HL-60 (cell line): ENCODE results near the gene DEFB113.

Experiments used
- DNase-seq, 2 experiments: peaks; one replicate each; pipeline ENCODE4 v3.0.0-alpha.2; 2010 to 2020; ENCODE audit warnings: low read depth in 1 of 2, low spot score in 1 of 2
- H3K27ac ChIP-seq: fragments of 250-450 bp; sonication (Bioruptor Pico); replicated peaks from 2 replicates; pipeline ENCODE4 v1.5.1; 2020; ENCODE audit warnings: mild to moderate bottlenecking, moderate library complexity
- H3K27me3 ChIP-seq: fragments of 250-450 bp; sonication (Bioruptor Pico); 2 replicates; pipeline ENCODE4 v1.5.1; 2021; ENCODE audit warnings: mild to moderate bottlenecking, moderate library complexity; ENCODE audit not compliant: insufficient read depth, poor library complexity, severe bottlenecking
- H3K4me3 ChIP-seq: replicated peaks from 2 replicates; pipeline ENCODE4 v1.5.1; 2011; ENCODE audit warnings: mild to moderate bottlenecking, control low read depth, low read length; ENCODE audit not compliant: insufficient read depth
- GABPA ChIP-seq: IDR thresholded peaks from 2 replicates; pipeline ENCODE4 v1.6.1; 2012; ENCODE audit warnings: low read depth
- POLR2AphosphoS5 ChIP-seq: IDR thresholded peaks from 2 replicates; pipeline ENCODE4 v1.6.1; 2012; ENCODE audit warnings: low read depth
- SPI1 ChIP-seq: IDR thresholded peaks from 2 replicates; pipeline ENCODE4 v1.6.1; 2012; ENCODE audit warnings: low read depth, mild to moderate bottlenecking, borderline replicate concordance
- TF ChIP-seq, protein P1 (sequence below): IDR thresholded peaks from 2 replicates; pipeline ENCODE4 v1.6.1; 2012; ENCODE audit warnings: low read depth; ENCODE audit not compliant: insufficient replicate concordance
- TF ChIP-seq, protein P2 (sequence below): IDR thresholded peaks from one replicate; pipeline ENCODE4 v1.5.1; 2011; ENCODE audit warnings: low read length, control low read depth, inconsistent platforms; ENCODE audit not compliant: insufficient read depth

The DEFB113 gene

GRCh38 chr6:49964064-49964463 is 5.4 kb downstream of the DEFB113 start, which contains the start of gene DEFB114:
Gene DEFB114 (minus strand): TSS chr6:49964164. CDS start chr6:49964105, 59 bp downstream.
- H3K4me3 ChIP-seq: no peak within 1 kb of the TSS
- H3K27ac ChIP-seq: no peak within 1 kb of the TSS
- no peaks in the 10 kb centered on the region for H3K27me3 ChIP-seq
- TF ChIP-seq GABPA (no peak), POLR2AphosphoS5 (no peak), SPI1 (no peak)
- TF ChIP-seq, protein P1, sequence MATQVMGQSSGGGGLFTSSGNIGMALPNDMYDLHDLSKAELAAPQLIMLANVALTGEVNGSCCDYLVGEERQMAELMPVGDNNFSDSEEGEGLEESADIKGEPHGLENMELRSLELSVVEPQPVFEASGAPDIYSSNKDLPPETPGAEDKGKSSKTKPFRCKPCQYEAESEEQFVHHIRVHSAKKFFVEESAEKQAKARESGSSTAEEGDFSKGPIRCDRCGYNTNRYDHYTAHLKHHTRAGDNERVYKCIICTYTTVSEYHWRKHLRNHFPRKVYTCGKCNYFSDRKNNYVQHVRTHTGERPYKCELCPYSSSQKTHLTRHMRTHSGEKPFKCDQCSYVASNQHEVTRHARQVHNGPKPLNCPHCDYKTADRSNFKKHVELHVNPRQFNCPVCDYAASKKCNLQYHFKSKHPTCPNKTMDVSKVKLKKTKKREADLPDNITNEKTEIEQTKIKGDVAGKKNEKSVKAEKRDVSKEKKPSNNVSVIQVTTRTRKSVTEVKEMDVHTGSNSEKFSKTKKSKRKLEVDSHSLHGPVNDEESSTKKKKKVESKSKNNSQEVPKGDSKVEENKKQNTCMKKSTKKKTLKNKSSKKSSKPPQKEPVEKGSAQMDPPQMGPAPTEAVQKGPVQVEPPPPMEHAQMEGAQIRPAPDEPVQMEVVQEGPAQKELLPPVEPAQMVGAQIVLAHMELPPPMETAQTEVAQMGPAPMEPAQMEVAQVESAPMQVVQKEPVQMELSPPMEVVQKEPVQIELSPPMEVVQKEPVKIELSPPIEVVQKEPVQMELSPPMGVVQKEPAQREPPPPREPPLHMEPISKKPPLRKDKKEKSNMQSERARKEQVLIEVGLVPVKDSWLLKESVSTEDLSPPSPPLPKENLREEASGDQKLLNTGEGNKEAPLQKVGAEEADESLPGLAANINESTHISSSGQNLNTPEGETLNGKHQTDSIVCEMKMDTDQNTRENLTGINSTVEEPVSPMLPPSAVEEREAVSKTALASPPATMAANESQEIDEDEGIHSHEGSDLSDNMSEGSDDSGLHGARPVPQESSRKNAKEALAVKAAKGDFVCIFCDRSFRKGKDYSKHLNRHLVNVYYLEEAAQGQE: no peak
- TF ChIP-seq, protein P2, sequence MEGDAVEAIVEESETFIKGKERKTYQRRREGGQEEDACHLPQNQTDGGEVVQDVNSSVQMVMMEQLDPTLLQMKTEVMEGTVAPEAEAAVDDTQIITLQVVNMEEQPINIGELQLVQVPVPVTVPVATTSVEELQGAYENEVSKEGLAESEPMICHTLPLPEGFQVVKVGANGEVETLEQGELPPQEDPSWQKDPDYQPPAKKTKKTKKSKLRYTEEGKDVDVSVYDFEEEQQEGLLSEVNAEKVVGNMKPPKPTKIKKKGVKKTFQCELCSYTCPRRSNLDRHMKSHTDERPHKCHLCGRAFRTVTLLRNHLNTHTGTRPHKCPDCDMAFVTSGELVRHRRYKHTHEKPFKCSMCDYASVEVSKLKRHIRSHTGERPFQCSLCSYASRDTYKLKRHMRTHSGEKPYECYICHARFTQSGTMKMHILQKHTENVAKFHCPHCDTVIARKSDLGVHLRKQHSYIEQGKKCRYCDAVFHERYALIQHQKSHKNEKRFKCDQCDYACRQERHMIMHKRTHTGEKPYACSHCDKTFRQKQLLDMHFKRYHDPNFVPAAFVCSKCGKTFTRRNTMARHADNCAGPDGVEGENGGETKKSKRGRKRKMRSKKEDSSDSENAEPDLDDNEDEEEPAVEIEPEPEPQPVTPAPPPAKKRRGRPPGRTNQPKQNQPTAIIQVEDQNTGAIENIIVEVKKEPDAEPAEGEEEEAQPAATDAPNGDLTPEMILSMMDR: no peak
- no peak for DNase-seq

GRCh38 chr6:49958180-49958579 is 11.2 kb downstream of the DEFB113 start:
- no peaks in the 10 kb centered on the region for H3K27me3 ChIP-seq
- DNase-seq: no peak
- TF ChIP-seq, protein P2: no peak
- TF ChIP-seq GABPA: no peak
- no peak overlapping the region for H3K4me3 ChIP-seq
- no peak overlapping the region for H3K27ac ChIP-seq

GRCh38 chr6:49955847-49956246 is 13.6 kb downstream of the DEFB113 start:
- DNase-seq: no peak
- Histone ChIP-seq H3K27ac (no peak overlapping the region), H3K4me3 (no peak overlapping the region), H3K27me3 (no peaks in the 10 kb centered on the region)
- TF ChIP-seq SPI1 (no peak), GABPA (no peak), POLR2AphosphoS5 (no peak)
- TF ChIP-seq, protein P1: no peak
- TF ChIP-seq, protein P2: no peak

GRCh38 chr6:49951926-49952325 is 17.5 kb downstream of the DEFB113 start:
- no peak for TF ChIP-seq POLR2AphosphoS5
- TF ChIP-seq GABPA: no peak
- TF ChIP-seq, protein P1: no peak
- no peak for TF ChIP-seq SPI1
- TF ChIP-seq, protein P2: no peak
- no peak overlapping the region for H3K27ac ChIP-seq
- DNase-seq: no peak
- no peaks in the 10 kb centered on the region for H3K27me3 ChIP-seq
- H3K4me3 ChIP-seq: no peak overlapping the region
